ENCODE measurements around the gene NLRP5.
"Not testable (repeated sequence)": the region's sequence is repeated elsewhere in the genome, so short reads cannot be mapped to it uniquely, and the experiment has no call there.

The NLRP5 gene

GRCh38 chr19:55986487-55986886 is at the start of gene NLRP5:
TSS of gene NLRP5 (plus strand) at chr19:55986775.
- no peak for DNase-seq

DNA sequence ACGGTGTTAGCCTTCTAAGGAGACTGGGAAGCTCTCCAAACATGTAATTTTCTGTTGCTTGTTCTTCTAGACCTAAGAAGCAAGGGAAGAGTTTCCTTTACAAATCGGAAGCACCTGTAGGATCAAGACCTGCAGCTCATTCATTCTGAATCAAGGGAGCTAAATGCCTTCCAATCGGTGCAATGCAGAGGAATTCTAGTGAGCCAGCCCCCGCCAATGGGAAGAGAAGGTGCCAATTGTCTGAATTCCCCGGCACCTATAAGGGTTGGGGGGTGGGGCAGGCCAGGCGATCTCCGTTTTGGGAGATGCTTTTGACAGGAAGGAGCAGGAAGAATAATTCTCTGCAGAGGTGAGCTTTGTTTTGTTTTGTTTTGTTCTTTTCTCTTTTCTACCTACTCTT is 47.4 kb upstream of the NLRP5 start:
- DNase-seq: no peak

DNA sequence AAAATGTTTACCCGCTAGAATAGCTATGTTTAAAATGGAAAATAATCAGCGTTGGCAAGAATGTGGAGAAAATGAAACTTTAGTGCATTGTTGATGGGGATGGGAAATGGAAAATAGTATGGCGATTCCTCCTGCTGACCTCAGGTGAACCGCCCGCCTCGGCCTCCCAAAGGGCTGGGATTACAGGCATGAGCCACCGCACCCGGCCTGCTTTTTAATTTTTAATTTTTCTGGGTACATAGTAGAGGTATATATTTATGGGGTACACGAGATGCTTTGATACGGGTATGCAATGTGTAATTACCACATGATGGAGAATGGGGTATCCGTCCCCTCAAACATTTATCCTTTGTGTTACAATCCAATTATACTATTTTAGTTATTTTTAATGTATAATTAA is 46.3 kb upstream of the NLRP5 start:
- DNase-seq: no peak

GRCh38 chr19:55947532-55947931 is 39.0 kb upstream of the NLRP5 start, which contains the start of gene NLRP8:
TSS of gene NLRP8 (plus strand) at chr19:55947832.
- DNase-seq: no peak

DNA sequence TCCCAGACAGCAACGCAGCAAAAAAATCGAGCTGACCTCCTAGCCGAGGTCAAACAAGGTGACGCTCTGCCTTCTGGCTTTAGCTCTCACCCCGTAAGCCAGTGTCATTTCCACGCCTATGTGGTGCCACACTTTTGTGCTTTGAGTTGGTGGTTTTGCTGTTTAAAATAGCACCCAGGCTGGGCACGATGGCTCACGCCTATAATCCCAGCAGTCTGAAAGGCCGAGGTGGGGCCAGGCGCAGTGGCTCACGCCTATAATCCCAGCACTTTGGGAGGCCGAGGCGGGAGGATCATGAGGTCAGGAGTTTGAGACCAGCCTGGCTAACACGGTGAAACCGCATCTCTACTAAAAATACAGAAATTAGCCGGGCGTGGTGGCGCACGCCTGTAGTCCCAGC is 36.0 kb upstream of the NLRP5 start:
- DNase-seq: not testable (repeated sequence)

DNA sequence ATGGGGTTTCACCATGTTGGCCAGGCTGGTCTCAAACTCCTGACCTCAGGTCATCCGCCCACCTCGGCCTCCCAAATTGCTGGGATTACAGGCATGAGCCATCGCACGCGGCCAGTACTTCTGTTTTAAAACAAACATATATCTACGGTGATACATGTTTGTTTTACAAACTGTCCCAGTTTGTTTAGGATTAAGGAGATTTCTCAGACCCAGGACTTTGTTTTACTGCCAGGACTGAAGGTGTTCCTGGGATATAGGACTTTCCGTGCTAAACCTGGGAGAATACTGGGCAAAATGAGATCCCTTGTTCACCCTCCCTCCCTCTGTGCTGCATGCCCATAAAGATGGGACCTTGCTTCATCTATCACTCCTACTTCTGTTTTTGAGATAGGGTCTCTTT is 30.1 kb upstream of the NLRP5 start:
- no peak for DNase-seq

DNA sequence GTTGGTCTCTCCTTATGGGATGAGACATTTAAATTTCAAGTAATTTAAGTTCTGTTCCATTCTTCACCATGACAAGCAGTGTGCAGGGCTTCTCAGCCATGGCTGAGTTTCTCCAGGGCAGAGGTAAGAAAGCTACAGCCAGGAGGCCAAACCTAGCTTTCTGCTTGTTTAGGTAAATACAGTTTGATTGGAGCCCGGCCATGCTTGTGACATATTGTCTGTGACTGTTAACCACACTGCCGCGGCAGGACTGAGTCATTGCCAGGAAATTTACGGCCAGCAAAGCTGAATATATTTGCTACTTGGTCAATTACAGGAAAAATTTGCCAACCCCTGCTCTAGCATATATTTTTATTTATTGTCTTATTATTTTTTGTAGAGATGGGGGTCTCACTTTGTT is 28.2 kb upstream of the NLRP5 start:
- DNase-seq: no peak

DNA sequence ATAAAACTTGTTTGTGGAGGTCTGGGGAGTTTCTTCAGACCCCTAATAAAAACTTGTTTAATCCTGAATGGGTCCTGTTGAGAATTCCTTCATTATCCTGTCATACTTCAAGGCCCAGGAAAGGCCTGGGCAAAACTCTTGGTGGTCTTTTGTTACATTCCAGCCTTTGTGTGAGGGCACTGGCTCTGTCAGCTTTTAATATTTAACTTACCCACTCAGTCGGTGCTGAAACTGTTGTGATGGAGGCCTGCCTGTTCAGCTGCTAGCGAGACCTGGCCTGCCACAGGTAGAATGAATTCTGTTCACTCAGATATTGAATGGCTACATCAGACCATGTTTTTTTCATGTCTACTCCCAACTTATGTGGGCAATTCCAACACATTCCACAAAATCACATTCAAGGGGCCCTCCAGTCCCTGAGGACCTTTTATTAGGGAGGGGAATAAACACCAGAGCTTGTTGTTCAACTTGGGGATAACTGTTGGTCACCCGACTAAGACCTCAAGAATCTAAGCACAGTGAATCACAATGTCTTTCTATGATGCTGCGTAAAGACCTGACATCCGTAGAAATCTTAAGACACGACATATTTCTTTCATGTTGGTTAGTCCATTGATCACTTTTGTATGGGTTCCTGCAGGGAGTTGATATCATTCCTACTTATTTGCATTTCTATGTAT is 26.4 kb upstream of the NLRP5 start:
- DNase-seq: no peak

- DNase-seq: no peak
Measured at GRCh38 chr19:55962186-55962585, 24.4 kb upstream of the NLRP5 start.

- DNase-seq: no peak
Measured at GRCh38 chr19:55973982-55974381, 12.6 kb upstream of the NLRP5 start.

- no peak for DNase-seq
Measured at GRCh38 chr19:55980415-55980814, 6.2 kb upstream of the NLRP5 start.

- DNase-seq: no peak
Measured at GRCh38 chr19:55985254-55985653, 1.3 kb upstream of the NLRP5 start.

DNA sequence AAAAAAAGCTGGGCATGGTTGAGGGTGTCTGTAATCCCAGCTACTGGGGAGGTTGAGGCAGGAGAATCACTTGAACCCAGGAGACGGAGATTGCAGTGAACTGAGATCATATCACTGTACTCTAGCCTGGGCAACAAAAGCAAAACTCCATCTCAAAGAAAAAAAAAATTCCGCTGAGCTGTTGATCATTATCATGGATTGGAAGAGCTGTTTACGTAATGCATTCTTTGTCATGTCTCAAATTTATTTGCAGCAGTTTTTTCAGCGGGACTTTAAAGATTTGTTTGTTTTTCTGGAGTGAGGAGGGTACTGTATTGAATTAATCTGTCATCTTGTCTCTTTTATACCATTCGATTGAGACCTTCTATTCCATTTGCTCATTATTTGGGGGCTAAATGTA is 4.3 kb downstream of the NLRP5 start:
- no peak for DNase-seq

DNA sequence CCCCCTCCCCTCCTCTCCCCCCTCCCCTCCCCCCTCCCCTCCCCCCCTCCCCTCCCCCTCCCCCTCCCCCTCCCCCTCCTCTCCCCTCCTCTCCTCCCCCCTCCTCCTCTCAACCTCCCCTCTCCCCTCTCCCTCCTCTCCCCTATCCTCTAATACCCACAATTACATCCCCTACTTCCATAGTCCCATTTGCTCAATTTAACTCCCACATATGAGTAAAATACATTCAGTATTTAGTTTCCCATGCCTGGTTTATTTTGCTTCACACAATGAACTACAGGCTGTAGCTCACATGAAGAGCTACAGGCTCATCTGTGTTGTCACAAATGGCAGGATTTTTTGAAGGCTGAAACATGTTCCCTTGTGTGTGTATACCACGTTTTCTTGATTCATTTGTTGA is 6.9 kb downstream of the NLRP5 start:
- DNase-seq: no peak

DNA sequence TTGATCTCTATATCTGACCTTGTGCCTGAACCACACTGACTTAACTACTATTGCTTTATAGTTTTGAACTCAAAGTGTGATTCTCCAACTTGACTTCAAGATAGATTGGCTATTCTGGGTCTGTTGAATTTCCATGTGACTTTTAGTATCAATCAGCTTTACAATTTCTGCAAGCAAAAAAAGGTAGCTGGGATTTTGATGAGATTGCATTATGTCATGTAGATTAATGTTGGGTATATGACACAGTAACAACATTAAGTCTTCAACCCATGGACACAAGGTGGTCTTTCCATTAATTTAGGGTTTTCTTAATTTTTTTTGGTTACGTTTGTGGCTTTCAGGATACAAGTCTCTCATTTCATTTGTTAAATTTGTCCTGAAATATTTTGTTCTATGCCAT is 28.2 kb downstream of the NLRP5 start:
- DNase-seq: no peak

DNA sequence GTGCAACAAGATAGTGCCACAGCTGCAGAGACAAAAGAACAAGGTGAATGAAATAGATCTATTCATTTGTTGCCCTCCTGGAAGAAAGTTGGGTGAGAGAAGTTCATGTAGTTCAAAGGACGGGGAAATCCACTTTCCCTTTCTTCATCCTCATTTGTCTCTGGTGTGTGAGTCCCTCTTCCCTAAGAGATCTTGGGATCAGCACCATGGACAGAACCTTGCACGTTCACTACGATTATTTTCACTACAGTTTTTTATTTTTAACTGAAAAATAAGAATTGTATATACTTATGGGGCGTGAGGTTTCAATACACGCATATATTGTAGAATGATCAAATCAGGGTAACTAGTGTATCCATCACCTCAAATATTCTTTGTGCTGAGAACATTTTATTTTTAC is 29.2 kb downstream of the NLRP5 start:
- no peak for DNase-seq

- not testable (repeated sequence) for DNase-seq
Measured at GRCh38 chr19:56019325-56019724, 32.8 kb downstream of the NLRP5 start.

DNA sequence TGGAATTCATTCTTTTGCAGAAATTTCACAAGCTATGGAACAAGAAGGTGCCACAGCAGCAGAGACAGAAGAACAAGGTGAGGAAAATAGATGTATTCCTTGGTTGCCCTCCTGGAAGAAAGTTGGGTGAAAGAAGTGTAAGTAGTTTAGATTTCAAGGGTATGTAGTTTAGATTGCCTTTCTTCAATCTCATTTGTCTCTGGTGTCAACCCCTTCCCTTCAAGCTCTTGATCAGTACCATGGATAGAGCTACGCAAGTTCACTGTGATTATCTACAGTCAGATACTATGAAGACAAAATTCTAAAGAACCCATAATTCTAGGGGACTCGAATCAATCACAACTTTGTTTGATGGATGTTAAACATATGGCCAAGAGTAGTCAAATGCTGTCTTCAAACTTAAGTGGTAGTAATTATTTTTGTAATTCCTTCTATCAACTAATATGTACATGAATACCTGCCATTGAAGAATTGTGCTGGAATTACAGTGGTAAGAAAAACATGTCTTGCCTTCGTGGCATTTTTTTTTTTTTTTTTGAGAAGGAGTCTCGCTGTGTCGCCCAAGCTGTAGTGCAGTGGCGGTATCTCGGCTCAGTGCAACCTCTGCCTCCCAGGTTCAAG is 33.9 kb downstream of the NLRP5 start:
- DNase-seq: not testable (repeated sequence)

- DNase-seq: no peak
Measured at GRCh38 chr19:56026769-56027168, 40.2 kb downstream of the NLRP5 start.

- DNase-seq: no peak
Measured at GRCh38 chr19:56053596-56053995, 67.0 kb downstream of the NLRP5 start.

- DNase-seq: no peak
Measured at GRCh38 chr19:56066152-56067023, 79.8 kb downstream of the NLRP5 start.

GRCh38 chr19:56069642-56070041 is 83.1 kb downstream of the NLRP5 start:
- DNase-seq: no peak

DNA sequence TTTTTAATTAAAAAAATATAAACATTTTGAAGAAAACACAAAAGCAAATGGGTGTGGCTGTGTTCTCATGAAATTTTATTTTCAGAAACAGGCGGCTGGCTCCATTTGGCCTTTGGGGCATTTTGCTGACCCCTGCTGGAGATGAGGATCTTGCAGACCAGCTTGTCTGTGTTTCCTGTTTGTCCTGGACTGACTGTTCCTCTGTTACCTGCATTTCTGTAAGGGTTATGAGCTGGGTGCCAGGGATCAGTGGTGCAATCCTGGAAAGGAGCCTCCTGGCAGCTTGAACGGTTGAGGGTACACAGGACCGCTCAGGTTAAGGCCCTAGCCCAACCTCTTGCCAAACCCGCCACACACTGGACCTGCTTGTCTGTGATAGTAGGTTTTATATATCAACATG is 84.6 kb downstream of the NLRP5 start:
- DNase-seq: no peak

DNA sequence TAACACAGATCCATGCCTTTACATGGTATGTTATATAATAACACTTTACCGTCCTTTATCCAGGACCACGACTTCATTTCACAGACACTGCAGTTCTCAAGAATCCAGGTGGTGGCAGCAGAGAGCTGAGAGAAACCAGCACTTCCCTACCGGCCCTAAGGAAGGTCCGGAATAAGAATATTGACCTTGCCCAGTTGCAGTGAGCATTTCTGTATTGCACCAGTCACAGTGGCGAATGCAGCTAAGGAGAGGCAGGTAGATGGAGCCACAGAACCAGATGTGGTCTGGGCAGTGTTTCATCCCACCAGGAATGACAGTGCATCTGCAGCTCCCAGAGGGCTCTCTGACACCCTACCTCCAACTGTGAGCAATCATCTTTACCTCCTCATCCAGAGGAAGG is 89.9 kb downstream of the NLRP5 start:
- no peak for DNase-seq

All from NCI-H187 treated with DMSO at 0.1 percent for 48 hours (cell line).